GM21576 (cell line): ENCODE data around the gene CTAG1B.
"Not testable (repeated sequence)": the region's sequence is repeated elsewhere in the genome, so short reads cannot be mapped to it uniquely, and the experiment has no call there.

Experiments used
- ATAC-seq: cut with Tn5 transposase; IDR thresholded peaks from one replicate; pipeline ENCODE4 v1.9.1; 2021; ENCODE audit warnings: mild to moderate bottlenecking, moderate library complexity; ENCODE audit not compliant: unreplicated experiment

Gene CTAG1B

GRCh38 chrX:154590415-154590814 is 28.7 kb downstream of the CTAG1B start:
- not testable (repeated sequence) for ATAC-seq

- not testable (repeated sequence) for ATAC-seq
Observed at GRCh38 chrX:154584585-154585183, 34.4 kb downstream of the CTAG1B start, which contains the start of gene CTAG1A. TSS of gene CTAG1A (plus strand) at chrX:154585133. CDS start at chrX:154585207, 74 bp downstream.

- ATAC-seq: not testable (repeated sequence)
Observed at GRCh38 chrX:154582994-154583393, 36.1 kb downstream of the CTAG1B start.

DNA sequence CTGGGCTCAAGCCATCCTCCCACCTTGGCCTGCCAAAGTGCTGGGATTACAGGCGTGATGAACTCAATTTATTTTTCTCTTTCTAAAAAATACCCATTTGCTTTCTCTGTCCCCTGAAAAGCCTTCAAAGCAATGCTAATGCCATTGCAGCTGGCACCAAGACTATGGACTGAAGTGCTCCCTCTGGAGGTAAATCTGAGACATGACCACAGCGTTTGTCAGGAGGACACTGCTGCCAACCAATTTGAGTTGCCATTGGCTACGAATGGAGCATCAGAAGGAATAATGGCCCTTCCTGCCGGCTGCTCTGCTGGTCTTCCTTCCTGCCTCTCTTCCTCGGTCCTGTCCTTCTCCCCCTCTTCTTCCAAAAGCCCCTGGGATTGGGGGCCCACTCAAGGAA is 44.0 kb downstream of the CTAG1B start:
- ATAC-seq: not testable (repeated sequence)

GRCh38 chrX:154573061-154573460 is 46.0 kb downstream of the CTAG1B start:
- not testable (repeated sequence) for ATAC-seq

DNA sequence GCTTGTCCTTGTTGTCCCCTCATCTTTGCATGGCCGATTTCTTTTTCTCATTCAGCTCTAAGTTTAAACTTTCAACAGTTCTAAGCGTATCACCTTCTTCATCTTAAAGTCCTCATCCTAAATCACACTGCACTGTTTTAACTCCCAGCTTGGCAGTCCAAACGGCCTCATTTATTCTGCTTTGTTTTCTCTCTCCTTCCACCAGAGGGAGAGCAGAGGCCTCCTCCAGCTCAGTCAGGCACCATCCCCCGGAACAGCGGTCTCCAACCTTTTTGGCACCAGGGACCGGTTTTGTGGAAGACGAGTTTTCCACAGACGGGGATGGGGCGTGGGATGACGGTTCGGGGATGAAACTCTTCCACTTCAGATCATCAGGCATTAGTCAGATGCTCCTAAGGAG is 48.7 kb downstream of the CTAG1B start:
- not testable (repeated sequence) for ATAC-seq
